Kasumi-1 (cell line): ENCODE measurements around the gene ANKS1A.

Experiments used
- DNase-seq, 2 experiments: peaks; one replicate each; lab custom pipeline; 2025; lab: John Stamatoyannopoulos, UW

ANKS1A gene

DNA sequence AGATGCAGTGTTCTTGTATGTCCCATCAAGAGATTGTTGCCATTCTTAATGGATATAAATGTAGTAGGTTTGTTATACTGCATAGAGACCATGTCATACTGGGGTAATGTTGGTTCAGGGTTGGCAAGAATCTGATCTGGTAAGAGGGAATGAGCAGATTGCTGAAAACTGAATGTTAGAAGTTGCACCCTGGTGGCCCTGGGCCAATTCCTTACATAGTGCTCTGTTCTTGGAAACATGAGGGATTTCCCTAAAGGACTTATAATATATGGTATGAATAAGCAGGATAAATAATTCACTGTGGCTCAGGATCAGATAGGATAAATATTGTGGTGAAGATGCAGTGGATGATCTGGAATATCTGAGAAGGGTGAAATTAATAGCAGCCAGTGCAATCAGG, 70.2 kb downstream of the ANKS1A start:
- no peak for DNase-seq

DNA sequence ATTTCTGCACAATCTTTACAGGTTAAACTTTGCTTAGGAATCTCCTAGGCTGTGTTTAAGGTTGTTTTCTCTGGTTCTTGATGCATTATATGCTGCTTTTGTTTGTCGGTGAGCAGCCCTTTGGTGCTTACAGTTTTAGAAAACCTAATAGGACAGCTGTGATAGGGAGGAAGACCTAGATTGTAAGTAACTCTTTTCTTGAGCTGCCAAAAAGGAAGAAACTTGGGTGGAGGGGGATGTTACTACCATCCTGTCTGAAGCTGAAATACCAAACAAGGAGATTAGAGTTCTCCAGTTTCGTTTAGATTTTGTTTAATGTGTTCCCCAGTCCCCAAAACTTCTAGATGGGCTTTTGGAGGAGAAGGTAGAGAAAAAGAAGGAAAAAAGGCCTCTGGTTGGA, 72.0 kb downstream of the ANKS1A start:
- DNase-seq: no peak

DNA sequence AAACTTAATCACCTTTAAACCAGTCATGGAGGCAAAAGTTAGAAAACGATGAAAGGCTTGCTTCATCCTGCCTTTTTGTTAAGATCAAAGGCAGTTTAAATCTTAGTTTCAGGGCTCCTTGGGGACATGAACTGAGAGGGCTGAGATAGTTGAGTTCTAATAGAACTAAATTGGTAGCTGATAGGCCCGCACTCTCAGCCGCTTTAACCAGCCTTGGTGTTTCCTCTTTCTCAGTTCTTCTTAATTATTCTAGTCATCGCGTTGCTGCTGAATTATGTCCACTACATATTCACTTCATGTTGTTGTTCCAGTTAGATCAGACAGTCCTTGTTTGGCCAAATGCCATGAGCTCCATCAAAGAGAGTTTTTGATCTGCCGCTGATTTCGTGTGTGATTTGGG, 72.5 kb downstream of the ANKS1A start:
- DNase-seq: no peak

DNA sequence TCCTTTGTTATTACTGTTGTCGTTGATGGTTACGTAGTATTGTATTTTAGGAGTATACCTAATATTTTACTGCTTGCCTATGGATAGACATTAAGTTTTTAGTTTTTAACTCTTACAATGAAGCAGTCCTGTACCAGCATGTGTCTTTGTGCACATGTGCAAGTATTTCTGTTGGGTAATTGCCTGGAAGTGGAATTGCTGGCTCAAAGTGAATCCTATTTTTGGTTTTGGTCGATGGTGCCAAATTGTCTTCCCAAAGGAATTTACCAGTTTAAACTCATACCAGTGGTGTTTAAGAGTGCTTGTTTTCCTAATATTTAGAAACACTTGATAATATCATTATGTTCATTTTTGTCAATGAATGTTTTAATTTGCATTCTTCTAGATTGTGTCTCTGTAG, 75.5 kb downstream of the ANKS1A start:
- DNase-seq: no peak

DNA sequence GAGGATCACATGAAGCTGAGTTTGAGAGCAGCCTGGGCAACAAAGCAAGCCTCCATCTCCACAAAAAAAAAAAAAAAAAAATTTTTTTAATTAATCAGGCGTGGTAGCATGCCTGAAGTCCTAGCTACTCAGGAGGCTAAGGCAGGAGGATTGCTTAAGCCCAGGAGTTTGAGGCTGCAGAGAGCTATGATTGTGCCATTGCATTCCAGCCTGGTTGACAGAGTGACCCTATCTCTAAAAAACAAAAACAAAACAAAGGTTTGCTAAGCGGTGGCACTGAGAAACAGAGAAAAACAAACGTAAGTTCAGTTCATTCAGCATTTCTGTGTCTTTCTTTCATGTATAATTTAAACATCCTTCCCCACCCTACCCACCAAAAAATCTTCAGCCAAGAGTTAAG, 78.4 kb downstream of the ANKS1A start:
- DNase-seq: no peak

DNA sequence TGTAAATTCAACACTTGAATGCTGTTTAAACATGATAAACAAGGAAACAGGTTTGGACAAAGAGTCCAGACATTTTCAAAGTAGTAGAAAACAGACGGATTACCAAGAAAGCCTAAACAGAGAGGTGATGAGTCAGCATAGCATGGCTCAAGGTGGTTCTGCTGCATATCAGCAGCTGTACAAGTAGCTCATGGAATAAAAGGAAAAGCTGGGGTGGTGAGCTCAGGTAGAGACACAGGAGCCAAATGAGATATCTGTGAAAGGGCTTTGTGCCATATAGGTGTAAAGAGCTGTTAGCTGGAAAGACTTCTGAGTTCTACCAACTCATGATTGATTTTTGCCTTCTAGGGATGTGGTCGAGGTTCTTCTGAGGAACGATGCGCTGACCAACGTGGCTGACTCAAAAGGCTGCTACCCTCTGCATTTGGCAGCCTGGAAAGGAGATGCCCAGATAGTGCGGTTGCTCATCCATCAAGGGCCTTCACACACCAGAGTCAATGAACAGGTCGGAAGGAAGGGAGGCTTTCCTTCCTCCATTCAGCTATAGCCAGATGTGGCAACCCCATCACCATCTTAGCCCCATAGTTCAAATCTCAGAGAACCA, 80.7 kb downstream of the ANKS1A start:
- no peak for DNase-seq

DNA sequence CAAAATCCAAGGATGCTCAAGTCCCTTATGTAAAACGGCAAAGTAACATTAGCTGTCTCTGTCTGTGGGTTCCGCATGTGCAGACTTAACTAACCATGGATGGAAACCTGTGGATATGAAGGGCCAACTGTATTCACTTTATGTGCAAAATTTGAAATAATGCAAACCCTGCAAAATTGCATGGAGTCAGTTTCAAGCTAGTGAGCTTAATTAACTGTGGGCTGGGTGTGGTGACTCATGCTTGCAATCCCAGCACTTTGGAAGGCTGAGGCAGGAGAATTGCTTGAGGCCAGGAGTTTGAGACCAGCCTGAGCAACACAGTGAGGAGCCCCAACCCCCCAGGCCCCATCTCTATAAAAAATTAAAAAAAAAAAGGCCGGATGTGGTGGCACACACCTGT, 81.4 kb downstream of the ANKS1A start:
- no peak for DNase-seq

DNA sequence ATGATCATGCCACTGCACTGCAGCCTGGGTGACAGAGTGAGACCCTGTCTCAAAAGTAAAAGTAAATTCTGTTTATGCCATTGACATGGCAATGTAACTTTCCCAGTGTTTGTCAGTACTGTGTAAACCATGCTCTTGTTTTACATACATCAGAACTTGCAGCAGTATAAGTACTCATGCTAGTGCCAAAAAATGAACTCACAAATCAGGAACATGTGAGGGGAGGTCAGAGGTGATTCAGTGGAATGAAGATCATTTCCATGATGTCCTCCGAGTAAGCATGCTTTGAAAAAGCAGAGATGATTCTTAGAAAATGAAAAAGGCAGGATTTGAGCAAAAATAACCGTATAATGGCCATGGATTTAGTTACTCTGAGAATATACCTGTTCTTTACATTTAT, 81.9 kb downstream of the ANKS1A start:
- DNase-seq: no peak

DNA sequence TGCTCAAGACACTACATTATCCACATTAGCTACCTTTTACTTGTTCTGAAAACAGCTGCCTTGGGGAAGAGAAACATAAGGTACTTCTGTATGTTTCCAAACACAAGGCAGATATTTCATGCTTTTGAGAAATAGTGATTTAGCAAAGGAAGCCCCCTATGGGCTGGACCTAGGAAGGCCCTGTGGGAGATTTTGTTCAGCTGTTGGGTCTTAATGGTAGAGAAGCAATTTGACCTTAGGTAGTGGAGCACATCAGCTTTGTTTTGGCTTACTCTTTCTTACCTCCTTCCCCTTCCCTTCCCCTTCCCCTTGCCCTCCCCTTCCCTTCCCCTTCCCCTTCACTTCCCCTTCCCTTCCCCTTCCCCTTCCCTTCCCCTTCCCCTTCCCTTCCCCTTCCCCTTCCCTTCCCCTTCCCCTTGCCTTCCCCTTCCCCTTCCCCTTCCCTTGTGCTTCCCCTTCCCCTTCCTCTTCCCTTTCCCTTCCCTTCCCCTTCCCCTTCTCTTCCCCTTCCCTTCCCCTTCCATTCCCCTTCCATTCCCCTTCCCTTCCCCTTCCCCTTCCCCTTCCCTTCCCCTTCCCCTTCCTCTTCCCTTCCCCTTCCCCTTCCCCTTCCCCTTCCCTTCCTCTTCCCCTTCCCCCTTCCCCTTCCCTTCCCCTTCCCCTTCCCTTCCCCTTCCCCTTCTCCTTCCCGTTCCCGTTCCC, 84.6 kb downstream of the ANKS1A start:
- DNase-seq: peak; percentile 8 to 22

DNA sequence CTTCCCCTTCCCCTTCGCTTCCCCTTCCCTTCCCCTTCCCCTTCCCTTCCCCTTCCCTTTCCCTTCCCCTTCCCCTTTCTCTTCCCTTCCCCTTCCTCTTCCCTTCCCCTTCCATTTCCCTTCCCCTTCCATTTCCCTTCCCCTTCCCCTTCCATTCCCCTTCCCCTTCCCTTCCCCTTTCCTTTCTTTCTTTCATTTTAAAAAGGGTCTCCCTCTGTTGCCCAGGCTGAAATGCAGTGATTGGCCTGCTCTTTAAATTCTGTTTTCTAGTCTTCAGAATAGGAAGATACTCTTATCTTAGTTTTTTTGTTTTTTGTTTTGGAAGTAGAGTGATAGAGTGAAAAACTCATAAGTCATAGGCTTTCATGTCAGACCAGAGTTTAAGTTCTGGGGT, 85.2 kb downstream of the ANKS1A start:
- no peak for DNase-seq

DNA sequence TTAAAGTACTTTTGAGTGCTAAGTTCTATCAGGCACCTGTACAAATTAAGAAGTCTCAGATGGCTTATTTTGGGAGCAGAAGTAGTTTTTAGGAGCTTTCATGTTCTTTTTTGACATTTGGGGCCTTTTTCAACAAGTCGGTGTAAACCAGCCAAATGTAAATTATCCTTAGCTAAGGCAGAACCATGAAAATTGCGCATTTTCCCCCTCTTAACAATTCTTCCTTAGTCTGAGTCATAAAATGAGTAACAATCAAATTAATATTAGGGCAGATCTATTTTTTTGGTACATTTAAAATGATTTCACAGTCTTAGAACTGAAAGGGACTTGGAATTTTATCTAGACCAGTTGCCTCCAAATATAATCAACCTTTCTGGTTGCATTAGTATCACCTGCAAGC, 87.2 kb downstream of the ANKS1A start:
- no peak for DNase-seq

DNA sequence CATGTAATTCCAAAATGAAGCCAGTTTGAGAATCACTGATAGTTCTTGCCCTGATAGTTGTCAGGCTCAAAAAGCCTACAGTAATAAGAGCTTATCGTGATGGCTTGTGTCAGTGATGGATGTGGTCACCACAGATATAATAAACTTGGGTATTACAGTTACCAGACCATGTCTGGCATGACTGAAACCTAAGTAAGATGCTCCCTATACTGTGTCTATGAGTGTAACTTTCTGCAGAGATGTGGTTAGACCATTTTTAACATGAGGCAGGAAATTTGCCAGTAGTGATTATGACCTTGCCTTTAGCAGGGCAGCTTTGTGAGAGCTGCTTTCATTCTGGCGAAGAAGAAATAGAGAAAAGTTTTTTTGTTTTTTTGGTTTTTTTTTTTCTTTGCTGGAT, 90.2 kb downstream of the ANKS1A start:
- no peak for DNase-seq

DNA sequence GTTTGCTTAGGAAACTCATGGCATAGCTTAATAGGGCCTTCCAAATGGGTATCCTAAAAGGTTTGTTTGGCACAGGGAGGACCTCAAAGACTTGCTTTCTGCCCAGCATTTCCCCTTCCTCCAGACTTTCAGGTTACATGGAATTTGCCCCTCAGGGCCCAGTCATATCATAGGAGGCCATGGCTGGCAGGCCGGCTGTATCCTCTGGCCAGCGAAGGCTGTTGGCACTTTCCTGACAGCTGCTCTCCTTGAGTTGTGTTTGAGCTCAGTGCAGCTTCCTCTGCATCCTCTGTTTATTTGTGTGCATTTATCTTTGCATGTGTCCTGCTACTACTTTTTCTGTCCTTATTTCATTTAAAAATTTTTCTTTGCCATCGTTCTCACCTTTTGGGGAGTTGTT, 90.9 kb downstream of the ANKS1A start:
- DNase-seq: no peak

DNA sequence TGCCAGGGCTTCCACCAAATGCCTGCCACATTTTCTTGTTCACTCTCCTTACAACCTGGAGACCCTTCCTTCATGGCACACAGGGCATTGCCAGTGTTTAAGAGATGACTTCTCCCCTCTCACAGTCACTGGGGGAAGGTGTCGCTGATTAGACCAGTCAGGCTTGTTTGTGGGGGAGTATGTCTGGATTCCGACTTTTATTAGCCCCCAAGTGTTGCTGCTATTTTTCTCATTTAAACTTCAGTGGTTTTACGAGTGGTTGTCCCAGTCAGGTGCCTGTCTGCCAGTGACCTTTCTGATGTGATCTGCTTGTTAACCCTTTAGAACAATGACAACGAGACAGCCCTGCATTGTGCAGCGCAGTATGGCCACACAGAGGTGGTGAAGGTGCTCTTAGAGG, 92.3 kb downstream of the ANKS1A start:
- DNase-seq: no peak

DNA sequence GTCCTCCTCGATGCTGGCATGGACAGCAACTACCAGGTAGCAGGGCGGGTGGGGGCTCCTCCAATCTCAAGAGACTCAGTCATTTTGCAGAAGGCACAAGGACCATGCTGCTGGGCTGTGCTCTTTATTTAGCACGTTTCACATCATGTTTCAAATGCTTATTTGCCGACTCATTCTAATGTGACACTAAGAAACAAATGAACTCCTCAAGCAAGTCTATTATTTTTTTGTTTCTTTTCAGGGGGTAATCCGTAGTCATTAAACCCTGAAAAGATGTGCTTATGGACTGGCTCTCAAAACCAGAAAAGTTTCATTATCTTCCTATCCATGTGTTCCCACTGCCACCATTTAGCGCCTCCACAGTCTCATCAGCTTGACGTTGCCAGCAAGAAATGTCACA, 92.9 kb downstream of the ANKS1A start:
- DNase-seq: no peak

DNA sequence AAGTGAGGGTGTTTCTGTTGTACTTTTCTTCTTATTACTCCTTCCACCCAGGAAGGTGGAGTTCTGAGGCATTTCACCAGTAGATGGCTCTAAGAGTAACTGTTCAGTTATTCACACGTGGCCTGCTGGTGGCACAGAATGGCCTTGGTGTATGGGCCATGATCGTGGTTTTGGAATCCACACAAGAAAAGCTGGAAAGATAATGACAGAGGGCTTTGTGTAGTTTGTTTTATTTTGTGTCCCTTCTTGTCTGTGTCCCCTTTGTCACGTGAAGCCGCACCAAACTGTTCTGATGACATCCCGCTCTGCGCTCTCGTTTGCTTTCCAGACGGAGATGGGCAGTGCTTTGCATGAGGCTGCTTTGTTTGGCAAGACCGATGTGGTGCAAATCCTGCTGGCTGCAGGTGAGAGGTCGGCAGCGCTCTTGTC, 93.4 kb downstream of the ANKS1A start:
- peak; percentile 31 to 40 for DNase-seq

DNA sequence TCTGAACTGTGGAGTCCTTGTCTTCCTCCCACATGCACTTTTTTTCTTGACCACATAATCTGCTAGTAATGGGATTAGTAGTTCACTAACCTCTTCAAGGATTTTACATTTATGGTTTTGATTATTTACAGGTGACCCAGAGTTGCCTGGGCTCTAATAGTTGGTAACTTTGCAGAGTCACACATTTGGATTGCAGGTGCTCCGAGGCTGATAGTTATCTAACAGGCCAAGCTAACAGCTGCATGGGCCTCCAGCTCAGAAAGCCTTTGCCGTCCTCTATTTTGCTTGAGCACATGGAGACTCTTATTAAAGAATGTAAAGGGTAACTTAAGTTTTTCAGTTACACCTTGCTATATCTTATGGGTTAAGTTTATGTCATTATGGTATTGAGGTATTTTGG, 95.4 kb downstream of the ANKS1A start:
- DNase-seq: no peak

DNA sequence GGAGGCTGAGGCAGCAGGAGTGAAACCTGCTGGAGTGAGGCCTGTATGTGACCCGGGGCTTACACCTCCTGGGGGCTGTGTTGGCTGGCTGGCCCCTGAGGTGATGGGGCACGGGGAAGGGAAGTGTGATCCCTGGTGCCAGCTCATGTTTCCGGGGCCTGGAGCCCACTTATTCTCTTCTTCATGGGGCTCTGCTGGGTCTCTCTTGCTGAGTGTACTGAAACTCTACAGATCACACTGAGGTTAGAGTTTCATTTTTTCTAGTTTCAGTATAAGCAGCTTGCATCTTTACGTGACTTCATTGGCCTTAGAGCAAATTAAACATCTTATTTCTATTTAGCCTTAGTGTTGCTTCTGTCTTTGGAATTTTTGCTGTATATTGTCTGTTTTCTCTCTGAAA, 96.2 kb downstream of the ANKS1A start:
- DNase-seq: no peak

DNA sequence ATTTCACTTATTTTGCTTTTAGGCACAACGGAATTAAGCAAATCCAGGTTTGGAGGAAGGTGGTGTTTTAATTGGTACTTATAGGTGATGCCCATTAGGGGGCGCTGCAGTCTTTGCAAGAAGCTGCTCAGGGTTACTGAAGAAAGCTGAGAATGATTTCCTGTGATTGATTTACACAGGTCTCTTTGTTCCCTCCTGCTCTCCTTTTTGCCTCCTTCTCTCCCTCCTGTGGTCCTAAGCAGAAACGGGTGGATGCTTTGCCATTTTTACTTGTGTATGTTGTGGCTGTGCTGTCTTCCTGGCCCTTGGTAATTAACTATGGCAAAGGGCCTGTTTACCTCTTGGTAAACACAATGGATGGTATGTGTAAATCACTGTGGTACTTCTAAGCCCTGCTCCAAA, 97.8 kb downstream of the ANKS1A start:
- DNase-seq: peak; percentile 70 to 86

DNA sequence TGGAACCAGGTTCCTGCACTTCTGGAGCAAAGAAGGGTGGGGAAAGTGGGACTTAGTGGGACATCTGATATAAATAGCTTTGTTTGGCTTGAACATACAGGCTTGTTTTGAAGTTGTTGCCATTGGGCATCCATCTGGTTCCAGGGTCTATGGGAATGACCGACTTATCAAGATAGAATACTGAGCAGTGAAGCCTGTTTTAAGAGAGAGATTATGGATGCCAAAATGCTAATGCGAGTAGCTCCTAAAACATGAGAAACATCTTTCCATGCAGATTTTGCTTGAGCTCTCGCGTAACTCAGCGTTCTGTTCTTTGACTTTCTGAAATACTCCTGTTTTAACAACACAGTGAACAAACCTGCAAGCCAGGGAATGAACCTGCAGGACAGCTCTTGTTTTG, 98.5 kb downstream of the ANKS1A start:
- no peak for DNase-seq

DNA sequence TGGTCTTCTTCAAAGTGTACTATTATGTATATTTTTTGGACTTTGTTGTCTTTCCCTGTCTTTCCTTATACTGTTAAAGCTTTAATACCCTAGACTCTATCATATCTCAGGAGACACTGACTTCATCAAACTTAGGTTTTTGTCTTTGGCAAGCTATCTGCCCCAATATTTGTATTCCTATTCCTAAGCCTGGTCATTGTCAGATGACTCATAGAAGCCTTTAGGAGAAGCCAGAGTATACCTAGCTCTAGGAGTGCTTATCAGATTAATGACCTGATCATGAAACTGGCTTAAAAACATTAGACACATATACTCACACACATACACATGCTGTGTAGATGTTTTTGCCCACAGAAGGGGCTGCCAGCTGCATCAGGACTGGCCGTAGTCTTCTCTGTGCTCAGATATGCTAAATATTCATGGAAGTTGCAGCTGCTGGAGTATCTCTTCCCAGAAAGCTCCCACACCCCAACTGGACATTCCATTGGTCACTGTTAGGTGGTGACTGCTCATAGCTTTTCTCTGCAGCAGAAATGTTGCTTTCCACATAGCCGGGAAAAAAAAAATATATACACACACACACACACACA, 102.0 kb downstream of the ANKS1A start:
- no peak for DNase-seq

DNA sequence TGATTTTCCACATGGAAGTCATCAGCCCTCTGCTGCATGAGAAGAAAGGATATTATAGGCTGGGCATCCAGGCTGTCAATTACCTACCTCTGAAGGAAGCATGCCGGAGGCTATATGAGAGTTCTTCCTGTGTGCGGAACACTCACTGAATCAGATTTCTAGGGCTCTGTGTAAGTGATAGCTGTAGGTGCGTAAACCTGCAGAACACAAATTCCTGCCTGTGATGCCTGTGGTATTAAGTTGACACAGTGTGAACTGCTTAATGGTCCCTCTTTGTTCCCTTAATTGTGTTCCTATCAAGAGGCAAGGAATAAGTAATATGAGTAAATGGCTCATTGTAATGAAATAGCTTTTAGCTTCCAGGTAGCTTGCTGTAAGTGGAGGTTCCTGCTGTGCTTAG, 103.3 kb downstream of the ANKS1A start:
- no peak for DNase-seq

DNA sequence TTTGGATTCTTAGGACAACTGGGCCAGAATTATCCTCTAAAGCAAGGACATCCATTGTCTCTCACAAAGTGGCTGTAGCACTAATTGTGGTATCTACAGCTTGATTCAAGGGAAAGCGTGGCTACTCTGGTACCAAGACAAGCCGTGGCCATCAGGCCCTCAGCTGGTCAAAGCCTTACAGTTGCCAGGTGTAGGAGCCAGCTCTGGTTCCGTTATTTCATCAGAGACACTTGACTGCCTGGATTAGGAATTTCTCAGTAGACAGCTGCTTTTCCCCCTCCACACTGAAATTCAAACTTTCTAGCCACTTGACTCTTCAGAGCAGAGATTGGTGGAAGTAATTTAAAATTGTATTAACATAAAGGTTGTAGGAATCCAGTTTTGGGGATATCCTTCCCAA, 104.2 kb downstream of the ANKS1A start:
- no peak for DNase-seq

DNA sequence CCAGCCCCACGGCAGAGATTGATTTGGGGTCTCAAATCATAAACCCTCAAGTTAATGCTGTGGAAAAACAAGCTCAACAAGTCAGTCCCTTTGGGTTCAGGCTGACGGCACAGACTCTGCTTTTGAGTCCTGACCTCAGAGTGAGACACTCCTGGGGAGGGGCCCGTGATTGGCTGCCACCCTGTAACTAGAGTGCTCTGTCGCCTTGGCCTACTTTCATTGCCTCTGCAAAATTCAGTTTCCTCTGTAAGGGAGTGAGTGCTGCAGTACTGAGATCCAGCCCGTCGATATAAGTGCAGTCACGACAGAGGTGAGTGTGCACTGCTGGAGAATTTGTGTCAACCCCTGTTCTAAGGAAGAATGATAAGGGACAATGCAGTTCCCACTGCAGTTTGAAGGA, 105.6 kb downstream of the ANKS1A start:
- DNase-seq: no peak
